SJCRH30 (cell line): ENCODE results near the gene SORD. TPM values are rescaled to one million over a fixed set of nuclear protein-coding genes. Genes with fewer than 3 reads are reported as not detected.
"Not testable (repeated sequence)": the region's sequence is repeated elsewhere in the genome, so short reads cannot be mapped to it uniquely, and the experiment has no call there.

Experiments
- DNase-seq, 2 experiments: peaks; one replicate each; pipeline ENCODE4 v3.0.0-alpha.2; 2015 to 2020
- H3K27ac ChIP-seq: fragments of 250-450 bp; sonication (Bioruptor Pico); 2 replicates; pipeline ENCODE4 v1.5.1; 2020; ENCODE audit warnings: mild to moderate bottlenecking, moderate library complexity
- H3K27me3 ChIP-seq: fragments of 250-450 bp; sonication (Bioruptor Pico); 2 replicates; pipeline ENCODE4 v1.5.1; 2020; ENCODE audit warnings: mild to moderate bottlenecking, moderate library complexity
- H3K36me3 ChIP-seq: fragments of 250-450 bp; sonication (Bioruptor Pico); 2 replicates; pipeline ENCODE4 v1.5.1; 2020; ENCODE audit warnings: mild to moderate bottlenecking, moderate library complexity
- H3K4me1 ChIP-seq: fragments of 250-450 bp; sonication (Bioruptor Pico); 2 replicates; pipeline ENCODE4 v1.5.1; 2020; ENCODE audit warnings: mild to moderate bottlenecking, moderate library complexity
- H3K4me3 ChIP-seq: fragments of 250-450 bp; sonication (Bioruptor Pico); 2 replicates; pipeline ENCODE4 v1.5.1; 2020; ENCODE audit warnings: mild to moderate bottlenecking, moderate library complexity
- H3K9me3 ChIP-seq: fragments of 250-450 bp; sonication (Bioruptor Pico); replicated peaks from 2 replicates; pipeline ENCODE4 v1.5.1; 2020; ENCODE audit warnings: mild to moderate bottlenecking, moderate library complexity
- total RNA-seq: library from RNA; depleted of rRNA; stranded (reverse); fragments of >200 nt; shearing (Covaris generic); gene quantifications from 2 replicates; pipeline ENCODE4 v1.2.3, GENCODE V29; 2014; rRNA removed

The SORD gene
- total RNA-seq, result 48.8 and 49.5 TPM in 2 replicates

- peak within 1 kb of the TSS; percentile 81 for H3K4me3 ChIP-seq
- H3K27me3 ChIP-seq, result no peaks in the 10 kb centered on the region
- DNase-seq, result peak; percentile 96
- H3K4me1 ChIP-seq, result peaks cover 6% of the 10 kb centered on the region; the same call in 1 of the 2 replicates
- peak within 1 kb of the TSS; percentile 61 for H3K27ac ChIP-seq
- 0 out of 2 replicates have a peak, but pooled peaks cover 3% of the 10 kb centered on the region for H3K36me3 ChIP-seq
- no peaks in the 10 kb centered on the region for H3K9me3 ChIP-seq
Measured at GRCh38 chr15:45022871-45023658, at the start of gene SORD. Gene SORD (plus strand): TSS chr15:45023195. CDS start chr15:45023284, 89 bp downstream.

DNA sequence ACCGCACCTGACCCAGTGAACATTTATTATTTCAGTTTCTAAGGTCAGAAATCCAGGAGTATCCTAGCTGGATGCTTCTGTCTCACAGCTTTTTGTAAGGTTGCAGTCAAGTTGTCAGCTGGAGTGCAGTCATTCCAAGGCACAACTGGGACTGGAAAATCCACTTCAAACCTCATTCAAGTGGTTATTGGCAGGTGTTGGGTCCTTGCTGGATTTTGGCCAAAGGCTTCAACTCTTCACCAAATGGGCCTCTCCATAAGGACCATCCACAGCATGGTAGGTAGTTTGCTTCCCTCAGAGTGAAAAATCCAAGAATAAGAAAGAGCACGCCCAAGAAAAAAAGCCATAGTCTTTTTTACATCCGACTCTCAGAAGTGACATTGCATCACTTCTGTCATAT, 46.8 kb upstream of the SORD start:
- H3K36me3 ChIP-seq, H3K9me3 ChIP-seq, H3K27me3 ChIP-seq, H3K4me3 ChIP-seq, H3K27ac ChIP-seq, H3K4me1 ChIP-seq, DNase-seq: not testable (repeated sequence)

DNA sequence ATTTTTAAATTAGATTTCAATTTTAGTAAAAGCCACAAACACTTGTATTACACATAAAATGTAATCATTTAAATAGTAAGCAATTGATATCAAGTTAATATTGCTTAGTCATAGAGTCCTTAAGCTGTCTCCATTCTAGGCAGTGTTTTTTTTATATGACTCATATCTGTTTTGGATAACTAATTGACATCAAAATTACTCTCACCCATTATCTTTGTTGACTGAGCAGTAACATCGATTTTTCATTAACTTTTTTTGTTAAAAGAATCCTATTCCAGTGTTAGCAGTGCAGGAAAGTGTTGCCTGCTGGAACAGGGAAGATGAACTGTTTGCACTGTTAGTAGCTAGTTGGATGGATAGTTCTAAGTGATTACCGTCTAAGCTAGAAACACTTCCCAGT, 45.2 kb upstream of the SORD start:
- not testable (repeated sequence) for H3K4me3 ChIP-seq, H3K4me1 ChIP-seq, H3K27me3 ChIP-seq, H3K27ac ChIP-seq, H3K36me3 ChIP-seq, H3K9me3 ChIP-seq, DNase-seq

DNA sequence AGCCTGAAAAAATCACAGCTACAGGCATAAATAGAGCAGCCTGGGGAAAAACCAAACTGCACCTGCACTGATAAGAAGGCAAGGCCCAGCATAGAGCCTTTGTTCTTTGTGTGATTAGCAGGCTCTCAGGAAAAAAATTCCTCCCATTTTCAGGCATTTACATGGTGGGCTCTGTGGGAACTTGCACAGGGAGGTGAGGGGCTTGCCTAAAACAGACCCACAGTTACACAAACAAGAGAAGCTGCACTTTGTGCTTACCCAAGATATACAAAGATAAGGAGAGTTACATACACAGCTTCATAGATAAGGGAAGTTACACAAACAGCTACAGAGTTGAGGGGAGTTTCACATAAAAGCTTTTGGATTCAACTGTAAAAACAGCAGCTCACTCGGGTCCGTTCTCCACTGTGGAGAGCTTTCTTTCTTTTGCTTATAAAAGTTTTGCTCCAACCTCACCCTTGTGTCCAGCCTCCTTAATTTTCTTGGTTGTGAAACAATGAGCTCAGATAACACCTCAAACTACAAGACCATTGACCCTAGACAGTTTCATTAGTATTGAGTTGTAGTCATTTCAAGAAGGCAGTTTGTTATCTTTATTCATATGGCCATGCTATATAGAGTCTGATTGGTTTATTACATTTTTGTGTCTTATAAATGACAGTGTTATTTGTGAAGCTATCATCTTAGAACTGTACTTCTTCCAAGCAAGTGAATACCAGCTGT, 43.2 kb upstream of the SORD start:
- not testable (repeated sequence) for H3K9me3 ChIP-seq, H3K27me3 ChIP-seq, DNase-seq

GRCh38 chr15:44984144-44984543, 38.9 kb upstream of the SORD start:
- not testable (repeated sequence) for DNase-seq, H3K4me3 ChIP-seq, H3K4me1 ChIP-seq, H3K9me3 ChIP-seq, H3K27ac ChIP-seq, H3K36me3 ChIP-seq, H3K27me3 ChIP-seq

More for the DNA sequence above, 43.2 kb upstream of the SORD start:
- H3K4me3 ChIP-seq, H3K4me1 ChIP-seq, H3K36me3 ChIP-seq, H3K27ac ChIP-seq: not testable (repeated sequence)

- H3K4me3 ChIP-seq, DNase-seq: not testable (repeated sequence)
Measured at GRCh38 chr15:44986346-44987055, 36.5 kb upstream of the SORD start.

GRCh38 chr15:44987711-44988110, 35.3 kb upstream of the SORD start:
- not testable (repeated sequence) for H3K9me3 ChIP-seq, H3K27ac ChIP-seq

More at GRCh38 chr15:44986346-44987055, 36.5 kb upstream of the SORD start:
- H3K36me3 ChIP-seq, H3K9me3 ChIP-seq, H3K4me1 ChIP-seq, H3K27me3 ChIP-seq, H3K27ac ChIP-seq: not testable (repeated sequence)

GRCh38 chr15:44988184-44988869, 34.7 kb upstream of the SORD start:
- H3K9me3 ChIP-seq, H3K4me3 ChIP-seq, H3K27ac ChIP-seq, H3K27me3 ChIP-seq, H3K4me1 ChIP-seq, H3K36me3 ChIP-seq, DNase-seq: not testable (repeated sequence)

More at GRCh38 chr15:44987711-44988110, 35.3 kb upstream of the SORD start:
- not testable (repeated sequence) for H3K36me3 ChIP-seq, H3K27me3 ChIP-seq, H3K4me3 ChIP-seq, H3K4me1 ChIP-seq, DNase-seq

DNA sequence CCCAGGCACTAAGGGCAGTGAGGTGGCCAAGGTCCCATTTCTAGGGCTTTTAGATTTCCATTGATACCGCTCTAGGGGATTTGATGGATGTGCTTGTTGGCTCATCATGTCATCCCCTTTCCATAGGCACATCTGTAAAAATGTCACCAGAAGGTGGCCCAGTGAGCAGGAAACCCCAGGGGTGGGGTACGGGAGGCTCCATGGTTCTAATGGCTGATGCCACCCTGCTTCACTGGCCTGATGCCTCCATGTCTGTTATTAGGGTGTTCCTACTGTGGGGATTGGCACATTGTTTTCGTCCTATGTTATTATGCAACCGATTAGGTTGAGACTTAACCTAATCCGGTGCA, 34.1 kb upstream of the SORD start:
- not testable (repeated sequence) for H3K27me3 ChIP-seq, H3K9me3 ChIP-seq, H3K36me3 ChIP-seq, DNase-seq, H3K4me1 ChIP-seq, H3K4me3 ChIP-seq, H3K27ac ChIP-seq

- not testable (repeated sequence) for DNase-seq, H3K27me3 ChIP-seq, H3K27ac ChIP-seq, H3K9me3 ChIP-seq, H3K4me1 ChIP-seq, H3K36me3 ChIP-seq, H3K4me3 ChIP-seq
Measured at GRCh38 chr15:44997632-44998031, 25.4 kb upstream of the SORD start.

- Histone ChIP-seq H3K27ac (no peak overlapping the region), H3K36me3 (no peaks in the 10 kb centered on the region), H3K4me3 (no peak overlapping the region), H3K4me1 (no peaks in the 10 kb centered on the region), H3K9me3 (no peaks in the 10 kb centered on the region; the same call in 1 of the 2 replicates), H3K27me3 (no peaks in the 10 kb centered on the region)
- no peak for DNase-seq
Measured at GRCh38 chr15:44999105-44999504, 23.9 kb upstream of the SORD start.

GRCh38 chr15:45001180-45001579, 21.8 kb upstream of the SORD start:
- H3K4me3 ChIP-seq, H3K27me3 ChIP-seq, H3K4me1 ChIP-seq, H3K27ac ChIP-seq, H3K36me3 ChIP-seq, DNase-seq, H3K9me3 ChIP-seq: not testable (repeated sequence)

GRCh38 chr15:45003731-45004410, 19.1 kb upstream of the SORD start:
- H3K4me1 ChIP-seq, DNase-seq, H3K27me3 ChIP-seq, H3K4me3 ChIP-seq, H3K27ac ChIP-seq, H3K36me3 ChIP-seq, H3K9me3 ChIP-seq: not testable (repeated sequence)

- not testable (repeated sequence) for H3K4me1 ChIP-seq, H3K27me3 ChIP-seq, H3K9me3 ChIP-seq, H3K36me3 ChIP-seq, DNase-seq, H3K27ac ChIP-seq, H3K4me3 ChIP-seq
Measured at GRCh38 chr15:45004590-45005175, 18.3 kb upstream of the SORD start.
